Large intestine (tissue), 3 donors: ENCODE results near the gene CEP170B. TPM values are rescaled to one million over a fixed set of nuclear protein-coding genes. Genes with fewer than 3 reads are reported as not detected.

Experiments
- DNase-seq, 2 donors: peaks; one replicate each; pipeline versions ENCODE4 v3.0.0 to v3.0.0-alpha.2; 2013
- H3K27ac ChIP-seq: one replicate; pipeline ENCODE4 v1.5.1; 2013; ENCODE audit warnings: low read length
- H3K27me3 ChIP-seq: 2 replicates; pipeline ENCODE4 v1.6.1; 2013; ENCODE audit warnings: low read length; ENCODE audit not compliant: control insufficient read depth, insufficient read depth
- H3K36me3 ChIP-seq: 2 replicates; pipeline ENCODE4 v1.6.1; 2013; ENCODE audit warnings: low read length; ENCODE audit not compliant: control insufficient read depth, insufficient read depth
- H3K4me1 ChIP-seq: one replicate; pipeline ENCODE4 v1.6.1; 2013; ENCODE audit warnings: low read length; ENCODE audit not compliant: control insufficient read depth, insufficient read depth
- H3K4me3 ChIP-seq: one replicate; pipeline ENCODE4 v1.5.1; 2013; ENCODE audit warnings: low read length
- H3K9me3 ChIP-seq: one replicate; pipeline ENCODE4 v1.6.1; 2013; ENCODE audit warnings: mild to moderate bottlenecking, low read depth, low read length, moderate library complexity; ENCODE audit not compliant: control insufficient read depth
- WGBS: methylation state at CpG from one replicate; pipeline ENCODE4 v1.1.5; 2013; ENCODE audit warnings: low lambda C conversion rate; ENCODE audit not compliant: insufficient coverage; 5-methylcytosine and 5-hydroxymethylcytosine counted together
- polyA plus RNA-seq: library from polyadenylated mRNA; unstranded; fragments of 120-200 nt; gene quantifications from one replicate; pipeline ENCODE4 v1.2.1, GENCODE V29; 2013

CEP170B gene
- polyA plus RNA-seq, 1 donor: 30.3 TPM

DNA sequence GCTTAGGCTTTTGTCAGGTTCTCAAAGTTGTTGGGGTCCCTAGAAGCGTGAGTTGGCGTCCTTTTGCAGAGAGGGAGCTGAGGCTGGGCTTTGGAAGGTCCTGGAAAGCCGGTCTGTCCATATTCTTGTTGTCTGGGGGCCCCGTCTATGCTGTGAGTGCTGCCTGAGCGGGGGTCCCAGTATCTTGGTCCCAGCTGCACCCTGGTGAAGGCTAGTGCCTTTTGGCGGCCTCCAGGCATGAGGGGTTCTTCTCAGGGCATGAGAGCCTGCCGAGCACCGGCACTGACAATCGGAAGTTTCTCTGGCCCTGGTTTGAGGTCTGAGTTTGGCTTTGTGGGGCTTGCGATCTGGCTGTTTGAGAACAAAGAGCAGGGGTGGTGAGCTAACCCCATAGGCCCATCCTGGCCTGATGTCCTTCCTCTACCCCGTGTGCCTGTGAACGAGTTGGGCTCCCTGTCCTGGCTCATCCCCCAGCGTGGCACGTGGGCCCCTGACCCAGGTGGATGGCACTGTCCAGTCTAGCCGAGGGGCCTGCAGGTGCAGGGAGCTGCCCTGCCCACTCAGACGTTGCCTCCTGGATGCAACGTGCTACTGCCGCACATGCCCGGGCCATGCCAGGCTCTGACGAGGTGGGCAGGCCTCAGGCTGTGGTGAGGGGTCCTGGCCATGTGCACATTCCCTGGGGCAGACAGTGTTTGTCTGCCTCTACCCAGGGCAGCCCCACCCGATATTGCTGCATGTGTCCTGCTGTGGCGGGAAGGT is 3.9 kb downstream of the CEP170B start:
- peaks cover 6% of the 10 kb centered on the region for H3K9me3 ChIP-seq
- no CpG with 5 or more reads among the region's 22 CpGs for WGBS
- peaks cover 22% of the 10 kb centered on the region for H3K4me1 ChIP-seq
- H3K27ac ChIP-seq: no peak overlapping the region
- peaks cover 8% of the 10 kb centered on the region for H3K27me3 ChIP-seq
- DNase-seq: no peak
- no peak overlapping the region for H3K4me3 ChIP-seq
- H3K36me3 ChIP-seq: peaks cover 9% of the 10 kb centered on the region

DNA sequence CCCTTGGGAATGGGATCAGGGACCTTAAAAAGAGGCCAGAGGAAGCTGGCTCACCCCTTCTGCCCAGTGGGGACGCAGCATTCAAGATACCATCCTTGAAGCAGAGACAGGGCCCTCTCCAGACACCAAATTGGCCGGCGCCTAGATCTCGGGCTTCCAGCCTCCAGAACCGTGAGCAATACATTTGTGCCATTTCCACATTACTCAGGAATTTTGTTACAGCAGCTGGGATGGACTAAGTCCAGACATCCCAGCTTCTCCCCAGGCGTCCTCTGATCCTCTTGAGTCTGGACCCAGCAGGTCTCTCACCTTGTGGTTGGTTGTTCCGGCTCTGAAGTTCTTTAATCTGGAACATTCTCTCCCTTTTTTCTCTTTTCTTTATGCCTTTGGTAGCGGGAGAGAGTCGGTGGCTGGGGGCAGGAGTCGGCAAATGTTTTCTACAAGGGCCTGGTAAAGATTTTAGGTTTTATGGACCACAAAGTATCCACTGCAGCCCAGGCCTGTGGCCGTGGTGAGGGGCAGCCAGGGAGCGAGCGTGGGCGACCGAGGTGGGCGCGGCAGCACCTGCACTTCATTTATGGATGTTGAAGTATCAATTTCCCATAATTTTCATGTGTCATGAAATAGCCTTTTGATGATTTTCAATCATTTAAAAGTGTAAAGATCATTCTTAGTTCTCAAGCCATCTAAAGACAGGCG is 4.8 kb downstream of the CEP170B start:
- peaks cover 3% of the 10 kb centered on the region for H3K9me3 ChIP-seq
- no peak overlapping the region for H3K27ac ChIP-seq
- 100% methylated on average over 1 of the region's 18 CpGs for WGBS
- H3K36me3 ChIP-seq: peaks cover 9% of the 10 kb centered on the region
- H3K4me3 ChIP-seq: no peak overlapping the region
- H3K27me3 ChIP-seq: no peaks in the 10 kb centered on the region
- peaks cover 22% of the 10 kb centered on the region for H3K4me1 ChIP-seq
- no peak for DNase-seq

DNA sequence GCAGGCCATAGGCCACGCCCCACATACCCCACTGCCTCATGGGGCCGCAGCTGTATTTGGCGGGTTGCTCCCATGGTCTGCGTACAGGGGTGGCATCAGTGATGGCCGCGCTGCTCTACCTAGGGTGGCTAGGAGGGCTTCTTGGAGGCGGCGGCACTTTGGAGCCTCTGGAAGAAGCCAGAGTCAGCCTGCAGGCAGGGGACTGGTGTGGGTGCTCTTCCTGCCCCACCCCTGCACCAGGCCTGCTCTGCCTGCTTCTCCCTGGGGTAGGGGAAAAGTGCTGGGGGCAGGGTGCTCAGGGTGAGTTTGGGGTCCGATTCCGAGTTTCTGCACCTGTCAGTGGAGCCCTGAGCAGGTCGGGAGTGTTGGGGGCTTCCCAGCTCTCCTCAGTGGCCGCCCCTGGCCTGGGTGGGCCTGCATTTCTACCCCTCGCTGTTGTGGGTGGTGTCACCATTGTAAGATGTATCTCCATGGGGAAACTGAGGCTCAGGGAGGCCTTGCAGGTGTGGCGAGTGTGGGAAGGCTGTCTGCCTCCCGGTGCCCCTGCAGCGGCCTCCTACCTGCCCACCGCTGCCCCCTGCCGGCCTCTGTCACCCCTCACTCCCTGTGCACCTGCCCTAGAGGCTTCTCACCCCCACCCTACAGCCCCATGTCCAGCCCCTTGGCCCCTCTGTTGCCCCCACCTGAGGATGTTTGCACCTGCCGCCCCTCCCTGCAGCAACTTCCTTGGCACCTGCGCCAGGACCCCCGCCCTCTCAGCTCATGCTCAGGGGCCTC is 5.5 kb downstream of the CEP170B start:
- H3K4me3 ChIP-seq: no peak overlapping the region
- H3K27ac ChIP-seq: no peak overlapping the region
- WGBS: no CpG with 5 or more reads among the region's 21 CpGs
- H3K9me3 ChIP-seq: peaks cover 6% of the 10 kb centered on the region
- peaks cover 9% of the 10 kb centered on the region for H3K36me3 ChIP-seq
- peaks cover 22% of the 10 kb centered on the region for H3K4me1 ChIP-seq
- DNase-seq: no peak
- no peaks in the 10 kb centered on the region for H3K27me3 ChIP-seq

DNA sequence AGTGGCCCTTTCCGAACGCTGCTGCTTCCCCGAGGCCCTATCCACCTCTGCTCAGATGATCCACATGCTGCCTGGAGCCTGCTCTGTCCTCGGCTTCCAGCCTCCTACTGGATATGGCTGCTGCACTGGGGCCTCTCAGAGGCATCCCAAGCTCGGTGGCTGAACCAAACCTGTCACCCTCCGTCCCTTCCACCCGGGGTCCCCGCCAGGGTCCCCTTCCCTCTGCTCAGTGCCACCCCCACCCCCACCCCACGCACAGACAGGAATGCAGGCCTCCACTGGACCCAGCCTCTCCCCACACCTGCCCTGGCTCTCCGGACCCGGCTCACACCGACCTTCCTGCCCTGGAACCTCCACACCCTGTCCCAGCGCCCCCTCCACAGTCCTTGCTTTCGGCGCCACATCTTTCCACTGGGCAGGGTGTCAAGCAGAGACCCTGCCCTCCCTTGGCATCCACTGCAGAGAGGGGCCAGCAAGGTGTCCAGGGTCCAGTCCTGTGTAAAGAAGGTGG is 6.1 kb downstream of the CEP170B start:
- Histone ChIP-seq H3K4me3 (no peak overlapping the region), H3K9me3 (peaks cover 6% of the 10 kb centered on the region), H3K36me3 (peaks cover 9% of the 10 kb centered on the region), H3K27ac (no peak overlapping the region), H3K4me1 (peaks cover 22% of the 10 kb centered on the region), H3K27me3 (no peaks in the 10 kb centered on the region)
- WGBS: 100% methylated on average over 1 of the region's 15 CpGs
- DNase-seq: no peak

DNA sequence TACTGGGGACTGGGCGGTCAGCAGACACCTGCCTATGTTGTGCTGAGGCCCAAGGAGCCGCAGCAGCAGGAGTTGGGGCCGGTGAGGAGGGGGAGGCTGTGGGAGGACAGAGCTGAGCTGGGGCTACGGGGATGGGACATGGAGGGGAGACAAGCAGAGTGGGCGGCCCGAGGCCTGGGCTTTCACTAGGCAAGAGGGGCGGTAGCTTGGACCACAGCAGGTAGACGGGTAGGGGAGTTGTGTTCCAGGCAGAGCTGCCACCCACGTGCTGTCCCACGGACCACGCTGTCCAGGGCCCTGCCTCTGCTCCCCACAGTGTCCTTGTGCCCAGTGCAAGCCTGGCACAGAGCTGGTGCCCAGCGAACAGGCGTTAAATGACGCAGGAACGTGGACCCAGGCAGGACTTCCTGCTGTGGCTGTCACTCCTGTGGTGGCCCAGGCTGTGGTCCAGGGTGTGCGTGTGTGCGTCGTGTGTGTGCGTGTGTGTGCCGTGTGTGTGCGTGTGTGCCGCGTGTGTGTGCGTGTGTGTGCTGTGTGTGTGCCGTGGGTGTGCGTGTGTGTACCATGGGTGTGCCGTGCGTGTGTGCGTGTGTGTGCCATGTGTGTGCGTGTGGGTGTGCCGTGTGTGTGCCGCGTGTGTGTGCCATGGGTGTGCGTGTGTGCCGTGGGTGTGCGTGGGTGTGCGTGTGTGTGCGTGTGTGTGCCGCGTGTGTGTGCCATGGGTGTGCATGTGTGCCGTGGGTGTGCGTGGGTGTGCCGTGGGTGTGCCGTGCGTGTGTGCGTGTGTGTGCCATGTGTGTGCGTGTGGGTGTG is 6.8 kb downstream of the CEP170B start:
- Histone ChIP-seq H3K9me3 (peaks cover 6% of the 10 kb centered on the region), H3K4me1 (peaks cover 15% of the 10 kb centered on the region), H3K27ac (no peak overlapping the region), H3K36me3 (peaks cover 11% of the 10 kb centered on the region), H3K27me3 (no peaks in the 10 kb centered on the region), H3K4me3 (no peak overlapping the region)
- WGBS: no CpG with 5 or more reads among the region's 47 CpGs
- no peak for DNase-seq

DNA sequence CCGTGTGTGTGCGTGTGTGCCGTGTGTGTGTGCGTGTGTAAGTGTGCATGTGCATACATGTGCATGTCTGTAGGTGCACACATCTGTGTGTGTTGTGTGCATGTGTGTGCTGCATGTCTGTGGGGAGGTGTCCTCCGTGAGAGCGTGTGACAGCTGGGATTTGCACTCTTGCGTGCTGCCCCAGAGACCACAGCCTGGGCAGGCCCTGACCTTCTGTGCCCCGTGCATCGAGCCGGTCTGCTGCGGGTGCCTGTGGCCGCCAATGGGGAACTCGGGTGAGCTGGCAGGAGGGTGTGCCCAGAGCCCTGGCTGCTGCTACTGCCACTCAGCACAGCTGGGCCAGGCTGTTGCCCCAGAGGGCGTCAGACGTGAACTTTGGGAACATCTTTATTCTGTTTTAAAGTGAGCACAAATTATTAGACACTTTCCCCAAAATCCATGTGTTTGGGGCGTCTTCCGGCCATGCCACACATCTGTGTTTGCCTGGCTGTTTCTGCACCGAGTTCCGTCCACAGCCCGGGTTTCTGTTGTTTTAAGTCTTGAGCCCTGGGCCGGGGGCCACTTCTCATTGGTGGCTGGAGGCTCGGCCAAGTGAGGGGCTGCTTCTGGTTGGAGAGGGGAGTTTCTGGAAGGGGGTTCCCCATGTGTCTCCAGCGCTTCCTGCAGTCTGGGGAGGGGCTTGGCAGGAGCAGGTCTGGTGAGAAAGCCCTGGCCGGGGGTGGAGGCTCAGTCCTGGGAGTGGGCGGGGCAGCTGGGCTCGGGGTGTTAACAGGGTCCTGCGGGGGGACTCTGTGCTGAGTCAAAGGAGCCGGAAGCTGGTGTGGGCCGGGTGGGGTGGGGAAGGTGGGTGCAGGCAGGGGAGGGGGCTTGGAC is 7.6 kb downstream of the CEP170B start:
- H3K4me1 ChIP-seq: peaks cover 7% of the 10 kb centered on the region
- H3K9me3 ChIP-seq: peaks cover 6% of the 10 kb centered on the region
- no peak overlapping the region for H3K27ac ChIP-seq
- no CpG with 5 or more reads among the region's 29 CpGs for WGBS
- no peak for DNase-seq
- H3K36me3 ChIP-seq: peaks cover 16% of the 10 kb centered on the region
- no peak overlapping the region for H3K4me3 ChIP-seq
- H3K27me3 ChIP-seq: no peaks in the 10 kb centered on the region

DNA sequence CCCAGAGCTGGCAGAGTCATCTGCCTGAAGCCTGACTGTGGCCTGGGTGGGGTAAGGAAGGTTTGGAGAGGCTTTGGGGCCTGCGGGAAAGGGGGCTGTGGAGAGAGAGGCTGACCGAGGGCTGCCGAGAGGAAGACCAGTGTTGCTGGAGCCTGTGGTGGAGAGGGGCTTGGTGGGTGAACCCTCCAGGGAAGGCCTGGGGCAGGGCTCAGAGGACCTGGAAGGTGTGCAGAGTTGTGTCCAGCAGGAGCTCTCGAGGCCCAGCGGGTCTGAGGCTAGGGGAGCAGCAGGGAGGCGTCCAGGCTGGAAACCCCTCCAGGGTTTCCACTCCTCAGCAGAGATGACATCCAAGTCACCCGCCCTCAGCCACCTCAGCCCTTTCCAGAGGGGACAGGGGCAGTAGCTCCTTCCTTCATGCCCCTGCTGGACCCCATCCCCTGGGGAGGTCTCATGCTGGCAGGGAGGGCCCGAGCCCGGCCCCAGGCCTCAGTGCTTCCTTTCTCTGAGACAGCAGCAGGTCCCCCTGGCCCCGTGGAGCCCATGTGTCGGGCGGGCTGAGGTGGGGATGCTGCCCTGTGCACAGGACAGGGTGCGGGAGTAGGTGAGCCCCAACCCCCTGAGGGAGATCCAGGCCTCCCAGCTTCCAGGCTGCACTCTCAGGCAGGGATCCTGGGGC is 8.4 kb downstream of the CEP170B start:
- no peak overlapping the region for H3K27ac ChIP-seq
- H3K36me3 ChIP-seq: peaks cover 20% of the 10 kb centered on the region
- no peak for DNase-seq
- H3K4me3 ChIP-seq: no peak overlapping the region
- H3K4me1 ChIP-seq: peaks cover 7% of the 10 kb centered on the region
- peaks cover 2% of the 10 kb centered on the region for H3K9me3 ChIP-seq
- WGBS: 60% methylated on average over 1 of the region's 13 CpGs
- H3K27me3 ChIP-seq: no peaks in the 10 kb centered on the region

DNA sequence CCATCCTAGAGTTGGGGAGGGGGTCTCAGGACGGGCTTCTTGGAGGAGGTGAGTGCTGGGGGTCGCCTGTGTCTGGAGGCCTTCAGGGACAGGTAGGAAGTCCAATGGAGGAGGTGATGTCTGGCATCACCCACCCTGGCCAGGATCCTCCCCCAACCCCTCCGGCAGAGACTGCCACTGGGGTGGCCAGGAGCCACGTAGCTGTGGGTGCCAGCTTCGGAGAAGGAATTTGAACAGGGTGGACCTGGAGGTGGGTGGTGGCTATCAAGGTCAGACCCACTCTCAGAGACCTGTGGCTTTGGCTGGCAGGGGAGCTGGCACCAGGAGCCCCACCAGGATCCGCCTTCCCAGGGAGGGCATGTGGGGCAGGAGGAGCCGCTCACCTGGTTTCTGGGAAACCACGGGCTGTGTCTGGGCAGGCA is 9.1 kb downstream of the CEP170B start:
- Histone ChIP-seq H3K4me3 (no peak overlapping the region), H3K4me1 (peaks cover 7% of the 10 kb centered on the region), H3K27ac (no peak overlapping the region), H3K36me3 (peaks cover 18% of the 10 kb centered on the region), H3K9me3 (peaks cover 2% of the 10 kb centered on the region), H3K27me3 (no peaks in the 10 kb centered on the region)
- no CpG with 5 or more reads among the region's 8 CpGs for WGBS
- no peak for DNase-seq
